Upper lobe of right lung (tissue), 1 donor: ENCODE results near the gene PDE6B. TPM values are rescaled to one million over a fixed set of nuclear protein-coding genes. Genes with fewer than 3 reads are reported as not detected.

Source experiments
- ATAC-seq: fragments of 200-7000 bp; cut with Tn5 transposase; one replicate; pipeline ENCODE4 v1.9.1; 2020; ENCODE audit warnings: mild to moderate bottlenecking, moderate library complexity
- DNase-seq: peaks from one replicate; pipeline ENCODE4 v3.0.0-alpha.2; 2020
- H3K27ac ChIP-seq: fragments of 200-600 bp; one replicate; pipeline ENCODE4 v1.8.0; 2022
- H3K27me3 ChIP-seq: fragments of 200-600 bp; one replicate; pipeline ENCODE4 v1.8.0; 2022; ENCODE audit warnings: mild to moderate bottlenecking
- H3K36me3 ChIP-seq: fragments of 200-600 bp; one replicate; pipeline ENCODE4 v1.8.0; 2022
- H3K4me1 ChIP-seq: fragments of 200-600 bp; one replicate; pipeline ENCODE4 v1.8.0; 2022
- H3K4me3 ChIP-seq: fragments of 200-600 bp; one replicate; pipeline ENCODE4 v1.8.0; 2022; ENCODE audit warnings: mild to moderate bottlenecking
- H3K9me3 ChIP-seq: fragments of 200-600 bp; one replicate; pipeline ENCODE4 v1.8.0; 2022
- CTCF ChIP-seq: fragments of 200-600 bp; IDR thresholded peaks from one replicate; pipeline ENCODE4 v1.8.0; 2022; ENCODE audit warnings: antibody characterized with exemption
- intact Hi-C: fragments of 100-400 bp; cut with DNase I; formaldehyde crosslinking; loops from one replicate; pipeline ENCODE4 v1.11.0; 2022
- total RNA-seq: library from RNA; stranded (reverse); fragmentation: NEBNext Ultra II Directional; extraction: Animal tissue kit (Norgen Biotek cat#: 25700); gene quantifications from one replicate; pipeline ENCODE4 v1.2.1, GENCODE V29; 2021
- donor health status: DM: no; HTN: yes; CAD: no; lungs with severe emphysema.

Gene PDE6B
- total RNA-seq, 1 donor from 2014 or later: 9.1 TPM

- Histone ChIP-seq H3K4me1 (no peaks in the 10 kb centered on the region), H3K36me3 (no peaks in the 10 kb centered on the region), H3K9me3 (no peaks in the 10 kb centered on the region), H3K27ac (no peak overlapping the region), H3K27me3 (peaks cover 19% of the 10 kb centered on the region), H3K4me3 (no peak overlapping the region)
- DNase-seq: no peak
- peak; percentile 67 for ATAC-seq
- no peak for TF ChIP-seq CTCF
- intact Hi-C loops: no loop called here
Measured at GRCh38 chr4:610411-611261, 14.7 kb upstream of the PDE6B start.

GRCh38 chr4:612052-612748, 13.2 kb upstream of the PDE6B start:
- Histone ChIP-seq H3K27me3 (peaks cover 19% of the 10 kb centered on the region), H3K27ac (no peak overlapping the region), H3K36me3 (no peaks in the 10 kb centered on the region), H3K4me1 (no peaks in the 10 kb centered on the region), H3K4me3 (no peak overlapping the region), H3K9me3 (no peaks in the 10 kb centered on the region)
- TF ChIP-seq CTCF: no peak
- no peak for DNase-seq
- intact Hi-C loops: no loop called here
- ATAC-seq: no peak

GRCh38 chr4:612749-613125, 12.6 kb upstream of the PDE6B start:
- Histone ChIP-seq H3K4me3 (no peak overlapping the region), H3K4me1 (no peaks in the 10 kb centered on the region), H3K27me3 (peaks cover 19% of the 10 kb centered on the region), H3K9me3 (no peaks in the 10 kb centered on the region), H3K27ac (no peak overlapping the region), H3K36me3 (no peaks in the 10 kb centered on the region)
- ATAC-seq (no peak), DNase-seq (no peak)
- intact Hi-C loops: no loop called here
- TF ChIP-seq CTCF: no peak

- peaks cover 19% of the 10 kb centered on the region for H3K27me3 ChIP-seq
- TF ChIP-seq CTCF: no peak
- H3K4me1 ChIP-seq: no peaks in the 10 kb centered on the region
- intact Hi-C loops: no loop called here
- H3K4me3 ChIP-seq: no peak overlapping the region
- DNase-seq: no peak
- H3K9me3 ChIP-seq: no peaks in the 10 kb centered on the region
- H3K36me3 ChIP-seq: no peaks in the 10 kb centered on the region
- no peak overlapping the region for H3K27ac ChIP-seq
- no peak for ATAC-seq
Measured at GRCh38 chr4:613126-613525, 12.2 kb upstream of the PDE6B start.

- TF ChIP-seq CTCF: no peak
- no peak for ATAC-seq
- no peaks in the 10 kb centered on the region for H3K4me1 ChIP-seq
- no peaks in the 10 kb centered on the region for H3K9me3 ChIP-seq
- no peak overlapping the region for H3K4me3 ChIP-seq
- peaks cover 4% of the 10 kb centered on the region for H3K27me3 ChIP-seq
- no peak for DNase-seq
- no peak overlapping the region for H3K27ac ChIP-seq
- intact Hi-C loops: no loop called here
- H3K36me3 ChIP-seq: no peaks in the 10 kb centered on the region
Measured at GRCh38 chr4:616091-616490, 9.3 kb upstream of the PDE6B start.
